Cardiac muscle cell (in vitro differentiated cells and primary cell): ENCODE data around the gene ENPP5. TPM values are rescaled to one million over a fixed set of nuclear protein-coding genes. Genes with fewer than 3 reads are reported as not detected.
"Not testable (repeated sequence)": the region's sequence is repeated elsewhere in the genome, so short reads cannot be mapped to it uniquely, and the experiment has no call there.

ENCODE experiments used
- DNase-seq, 2 donors: peaks; one replicate each; pipeline versions ENCODE4 v3.0.0 to v3.0.0-alpha.2; 2010 to 2017; ENCODE audit warnings: low read depth in 1 of 2, low spot score in 1 of 2
- H3K27ac ChIP-seq: fragments of 200-600 bp; sonication (generic); 2 replicates; pipeline ENCODE4 v1.5.1; 2016
- H3K27me3 ChIP-seq: fragments of 200-600 bp; sonication (generic); 2 replicates; pipeline ENCODE4 v1.6.0; 2016; ENCODE audit warnings: control low read depth
- H3K36me3 ChIP-seq: fragments of 200-600 bp; sonication (generic); 2 replicates; pipeline ENCODE4 v1.5.1; 2016; ENCODE audit warnings: control low read depth
- H3K4me1 ChIP-seq: fragments of 200-600 bp; sonication (generic); 2 replicates; pipeline ENCODE4 v1.8.1; 2017; ENCODE audit warnings: low read depth, mild to moderate bottlenecking, mixed run types
- H3K4me3 ChIP-seq: fragments of 200-600 bp; sonication (generic); 2 replicates; pipeline ENCODE4 v1.5.1; 2016; ENCODE audit warnings: mild to moderate bottlenecking
- H3K9me3 ChIP-seq: fragments of 200-600 bp; sonication (generic); 2 replicates; pipeline ENCODE4 v1.5.1; 2017; ENCODE audit warnings: low read depth, mild to moderate bottlenecking, control low read depth
- polyA plus RNA-seq: library from polyadenylated mRNA; unstranded; fragments of >200 nt; fragmentation: Nextera tagmentation; extraction: Ambion mirVana; gene quantifications from 2 replicates; pipeline ENCODE4 v1.2.1, GENCODE V29; 2016
- total RNA-seq: library from RNA; depleted of rRNA; stranded (reverse); fragments of >200 nt; gene quantifications from 2 replicates; pipeline ENCODE4 v1.2.3, GENCODE V29; 2016
- TF ChIP-seq, protein P1 (sequence below): IDR thresholded peaks from 2 replicates; pipeline ENCODE4 v1.5.1; 2012; ENCODE audit warnings: low read depth, mild to moderate bottlenecking, low read length

ENPP5 gene
- total and polyA plus RNA-seq, 2 experiments from 2014 or later, result 3.7 to 5.4 TPM

DNA sequence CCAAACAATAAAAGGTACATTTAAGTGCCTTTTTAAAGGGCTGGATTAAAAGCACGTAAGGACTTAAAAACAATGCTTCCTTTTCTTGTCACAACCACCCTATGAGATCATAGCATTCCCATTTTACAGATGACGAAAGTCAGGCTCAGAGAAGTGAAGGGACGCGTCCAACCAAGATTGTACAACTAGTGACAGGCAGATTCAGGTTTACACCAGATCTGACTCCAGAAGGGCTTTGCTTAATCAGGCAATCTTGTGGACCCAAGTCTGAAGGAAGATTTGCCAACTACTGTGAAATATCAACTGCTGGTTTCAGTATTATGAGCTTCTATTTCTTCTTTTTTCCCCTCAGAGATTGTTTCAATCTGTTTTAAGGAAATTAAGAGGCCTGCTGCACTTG, 40.1 kb downstream of the ENPP5 start:
- Histone ChIP-seq H3K36me3 (no peaks in the 10 kb centered on the region), H3K27me3 (peaks cover 35% of the 10 kb centered on the region), H3K4me3 (peak overlapping the region; percentile 45), H3K9me3 (no peaks in the 10 kb centered on the region), H3K4me1 (peaks cover 4% of the 10 kb centered on the region), H3K27ac (no peak overlapping the region)
- TF ChIP-seq, protein P1, sequence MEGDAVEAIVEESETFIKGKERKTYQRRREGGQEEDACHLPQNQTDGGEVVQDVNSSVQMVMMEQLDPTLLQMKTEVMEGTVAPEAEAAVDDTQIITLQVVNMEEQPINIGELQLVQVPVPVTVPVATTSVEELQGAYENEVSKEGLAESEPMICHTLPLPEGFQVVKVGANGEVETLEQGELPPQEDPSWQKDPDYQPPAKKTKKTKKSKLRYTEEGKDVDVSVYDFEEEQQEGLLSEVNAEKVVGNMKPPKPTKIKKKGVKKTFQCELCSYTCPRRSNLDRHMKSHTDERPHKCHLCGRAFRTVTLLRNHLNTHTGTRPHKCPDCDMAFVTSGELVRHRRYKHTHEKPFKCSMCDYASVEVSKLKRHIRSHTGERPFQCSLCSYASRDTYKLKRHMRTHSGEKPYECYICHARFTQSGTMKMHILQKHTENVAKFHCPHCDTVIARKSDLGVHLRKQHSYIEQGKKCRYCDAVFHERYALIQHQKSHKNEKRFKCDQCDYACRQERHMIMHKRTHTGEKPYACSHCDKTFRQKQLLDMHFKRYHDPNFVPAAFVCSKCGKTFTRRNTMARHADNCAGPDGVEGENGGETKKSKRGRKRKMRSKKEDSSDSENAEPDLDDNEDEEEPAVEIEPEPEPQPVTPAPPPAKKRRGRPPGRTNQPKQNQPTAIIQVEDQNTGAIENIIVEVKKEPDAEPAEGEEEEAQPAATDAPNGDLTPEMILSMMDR, result no peak
- DNase-seq, result no peak

DNA sequence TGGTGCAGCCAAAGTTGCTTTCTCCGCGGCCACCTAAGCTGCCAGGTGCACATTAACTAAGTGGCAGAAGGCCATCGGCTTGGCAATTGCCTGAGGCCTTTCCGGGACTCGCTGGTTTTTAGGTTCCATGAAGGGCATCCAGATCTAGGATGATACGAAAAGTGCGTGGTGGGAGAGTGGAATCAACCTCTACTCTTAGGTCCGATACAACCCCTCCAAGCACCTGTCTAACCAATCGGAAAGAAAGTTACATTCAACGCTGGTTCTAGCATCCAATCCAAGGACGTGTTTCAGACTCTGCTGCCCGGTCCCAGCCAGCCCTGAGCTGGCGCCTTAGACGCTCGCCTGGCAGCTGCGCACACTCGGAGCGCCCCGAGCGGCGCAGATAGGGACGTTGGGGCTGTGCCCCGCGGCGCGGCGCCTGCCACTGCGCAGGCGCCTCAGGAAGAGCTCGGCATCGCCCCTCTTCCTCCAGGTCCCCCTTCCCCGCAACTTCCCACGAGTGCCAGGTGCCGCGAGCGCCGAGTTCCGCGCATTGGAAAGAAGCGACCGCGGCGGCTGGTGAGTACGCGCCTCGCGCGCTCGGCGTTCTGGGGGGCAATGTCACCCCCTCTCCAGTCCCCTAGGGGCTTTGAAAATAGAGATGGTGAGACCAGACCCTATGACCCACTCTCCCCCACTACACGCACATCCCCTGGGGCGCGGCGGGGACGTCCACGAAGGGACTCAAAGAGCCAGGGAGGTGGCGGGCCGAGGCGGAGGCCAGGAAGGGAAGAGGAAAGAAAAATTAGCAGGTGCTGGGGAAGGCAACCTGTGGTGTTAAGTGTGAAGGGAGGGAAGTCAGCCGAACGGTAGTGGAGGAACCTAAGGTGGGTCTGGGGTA, 40.9 kb downstream of the ENPP5 start, which contains the start of gene ENPP4:
ENPP4 (plus strand) TSS at position 361 of the 883 bp plus-strand sequence. CDS start 9,595 bp downstream, outside the sequence.
- Histone ChIP-seq H3K27me3 (peaks cover 34% of the 10 kb centered on the region), H3K36me3 (no peaks in the 10 kb centered on the region), H3K4me1 (peaks cover 4% of the 10 kb centered on the region), H3K9me3 (no peaks in the 10 kb centered on the region), H3K27ac (no peak within 1 kb of the TSS), H3K4me3 (peak within 1 kb of the TSS; percentile 45)
- peak; percentile 80 to 93 for DNase-seq
- TF ChIP-seq, protein P1, result no peak

DNA sequence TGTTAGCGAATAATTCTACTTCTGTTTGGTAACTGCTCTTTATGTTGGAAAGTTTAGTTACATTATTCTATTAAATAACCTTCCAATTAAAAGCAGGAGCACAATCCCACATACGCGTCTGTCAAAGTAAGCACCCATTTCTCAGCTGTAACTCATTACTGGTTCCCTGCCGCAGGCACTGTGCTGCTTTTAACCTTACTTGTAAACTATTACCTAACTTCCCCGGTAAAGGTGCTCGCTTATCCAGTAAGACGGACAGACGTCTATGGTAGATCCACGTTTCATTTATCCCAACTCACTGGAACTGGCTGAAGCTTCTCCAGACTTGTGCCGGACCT, 41.5 kb downstream of the ENPP5 start:
- TF ChIP-seq, protein P1, result no peak
- DNase-seq, result no peak
- H3K9me3 ChIP-seq, result no peaks in the 10 kb centered on the region
- H3K4me3 ChIP-seq, result peak overlapping the region; percentile 45
- no peak overlapping the region for H3K27ac ChIP-seq
- H3K27me3 ChIP-seq, result peaks cover 34% of the 10 kb centered on the region
- peaks cover 4% of the 10 kb centered on the region for H3K4me1 ChIP-seq
- H3K36me3 ChIP-seq, result no peaks in the 10 kb centered on the region

DNA sequence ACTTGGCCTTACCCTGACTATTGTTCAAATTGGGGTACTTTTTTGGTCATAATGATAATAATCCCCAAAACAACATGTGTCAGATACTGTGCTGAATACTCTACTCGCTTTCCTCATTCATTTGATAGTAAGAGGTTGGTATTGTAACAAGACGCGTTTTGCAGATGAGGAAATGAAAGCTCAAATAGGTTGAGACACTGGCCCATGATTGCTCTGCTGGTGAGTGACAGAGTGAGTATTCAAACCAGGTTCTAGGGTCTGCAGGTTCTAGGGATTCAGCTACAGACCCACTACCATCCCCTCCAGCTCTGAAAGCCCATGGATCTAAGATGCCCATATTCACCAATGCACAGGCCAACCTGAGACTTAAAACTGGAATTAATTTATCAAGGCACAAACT, 42.3 kb downstream of the ENPP5 start:
- H3K4me3 ChIP-seq, result no peak overlapping the region

DNA sequence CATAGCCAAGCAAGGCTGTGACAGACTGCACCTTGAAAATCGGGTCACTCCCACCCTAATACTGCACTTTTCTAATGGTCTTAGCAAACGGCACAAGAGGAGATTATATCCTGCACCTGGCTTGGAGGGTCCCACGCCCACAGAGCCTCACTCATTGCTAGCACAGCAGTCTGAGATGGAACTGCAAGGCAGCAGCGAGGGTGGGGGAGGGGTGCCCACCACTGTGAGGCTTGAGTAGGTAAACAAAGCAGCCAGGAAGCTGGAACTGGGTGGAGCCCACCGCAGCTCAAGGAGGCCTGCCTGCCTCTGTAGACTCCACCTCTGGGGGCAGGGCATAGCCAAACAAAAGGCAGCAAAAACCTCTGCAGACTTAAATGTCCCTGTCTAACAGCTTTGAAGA, 51.1 kb downstream of the ENPP5 start:
- not testable (repeated sequence) for H3K4me1 ChIP-seq, H3K9me3 ChIP-seq, H3K36me3 ChIP-seq, H3K27me3 ChIP-seq, DNase-seq, H3K4me3 ChIP-seq, H3K27ac ChIP-seq

More for the DNA sequence above, 42.3 kb downstream of the ENPP5 start:
- Histone ChIP-seq H3K27me3 (peaks cover 34% of the 10 kb centered on the region), H3K27ac (no peak overlapping the region), H3K36me3 (no peaks in the 10 kb centered on the region), H3K4me1 (peaks cover 4% of the 10 kb centered on the region), H3K9me3 (no peaks in the 10 kb centered on the region)
- no peak for DNase-seq
- TF ChIP-seq, protein P1, result no peak

DNA sequence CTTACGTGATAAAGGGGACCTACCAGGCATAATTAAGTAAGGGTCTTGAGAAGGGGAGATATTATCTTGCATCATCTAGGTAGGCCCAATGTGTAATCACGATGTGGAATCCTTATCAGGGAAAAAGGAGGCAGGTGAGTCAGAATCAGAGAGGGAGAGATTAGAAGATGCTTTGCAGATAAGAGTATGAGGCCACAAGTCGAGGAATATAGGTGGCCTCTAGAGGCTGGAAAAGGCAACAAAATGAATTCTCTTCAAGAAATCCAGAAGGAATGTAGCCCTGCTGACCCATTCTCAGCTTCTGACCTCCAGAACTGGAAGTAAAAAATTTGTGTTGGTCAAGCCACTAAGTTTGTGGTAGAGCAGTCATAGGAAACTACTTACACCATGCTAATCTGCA, 51.9 kb downstream of the ENPP5 start:
- TF ChIP-seq, protein P1, result no peak
- H3K27ac ChIP-seq, result no peak overlapping the region
- H3K9me3 ChIP-seq, result no peaks in the 10 kb centered on the region
- DNase-seq, result no peak
- H3K4me1 ChIP-seq, result no peaks in the 10 kb centered on the region
- H3K4me3 ChIP-seq, result no peak overlapping the region
- H3K27me3 ChIP-seq, result no peaks in the 10 kb centered on the region
- H3K36me3 ChIP-seq, result no peaks in the 10 kb centered on the region
